CD14-positive monocyte (primary cell): ENCODE data around the gene AK9. TPM values are rescaled to one million over a fixed set of nuclear protein-coding genes. Genes with fewer than 3 reads are reported as not detected.

Source experiments
- DNase-seq, 3 donors: peaks; one replicate each; pipeline ENCODE4 v3.0.0-alpha.2; 2011 to 2022
- H2AFZ ChIP-seq: 2 replicates; pipeline ENCODE4 v1.6.0; 2012; ENCODE audit warnings: mild to moderate bottlenecking, low read depth, low read length, inconsistent platforms; ENCODE audit not compliant: insufficient read depth, poor library complexity, severe bottlenecking
- H3K27ac ChIP-seq, 2 donors: 1 replicate in 1 of 2; 2 replicates in 1 of 2; pipeline ENCODE4 v1.5.1; 2012 to 2013; ENCODE audit warnings: low read length in 2 of 2, control low read depth in 1 of 2, inconsistent platforms in 1 of 2, low read depth in 1 of 2, mild to moderate bottlenecking in 1 of 2
- H3K27me3 ChIP-seq, 2 donors: one replicate each; pipeline versions ENCODE4 v1.6.0 to v1.6.1; 2011 to 2013; ENCODE audit warnings: low read length in 2 of 2; ENCODE audit not compliant: control insufficient read depth in 2 of 2, insufficient read depth in 2 of 2
- H3K36me3 ChIP-seq, 2 donors: replicated peaks in 1 of 2; 1 replicate in 1 of 2; 2 replicates in 1 of 2; pipeline versions ENCODE4 v1.5.1 to v1.6.1; 2012 to 2013; ENCODE audit warnings: low read length in 2 of 2, control low read depth in 1 of 2, inconsistent platforms in 1 of 2, mild to moderate bottlenecking in 1 of 2; ENCODE audit not compliant: insufficient read depth in 2 of 2, control insufficient read depth in 1 of 2
- H3K4me1 ChIP-seq, 2 donors: 1 replicate in 1 of 2; 2 replicates in 1 of 2; pipeline versions ENCODE4 v1.5.1 to v1.6.1; 2012 to 2013; ENCODE audit warnings: low read length in 2 of 2, control low read depth in 1 of 2, inconsistent platforms in 1 of 2, mild to moderate bottlenecking in 1 of 2, moderate library complexity in 1 of 2; ENCODE audit not compliant: insufficient read depth in 2 of 2, control insufficient read depth in 1 of 2
- H3K4me2 ChIP-seq: replicated peaks from 2 replicates; pipeline ENCODE3; 2012; ENCODE audit warnings: low read length, moderate library complexity, mild to moderate bottlenecking; ENCODE audit not compliant: poor library complexity, severe bottlenecking; ENCODE audit errors: extremely low read depth
- H3K4me3 ChIP-seq, 3 experiments: fragments of 200-600 bp in 1 of 3; sonication (generic) in 1 of 3; replicated peaks in 1 of 3; 1 replicate in 2 of 3; 2 replicates in 1 of 3; pipeline ENCODE4 v1.5.1; 2011 to 2013; ENCODE audit warnings: low read length in 3 of 3, mild to moderate bottlenecking in 3 of 3, control low read depth in 2 of 3, low read depth in 2 of 3, inconsistent platforms in 1 of 3, moderate library complexity in 1 of 3
- H3K79me2 ChIP-seq: 2 replicates; pipeline ENCODE4 v1.6.0; 2012; ENCODE audit warnings: mild to moderate bottlenecking, control low read depth, inconsistent platforms, low read length, moderate library complexity; ENCODE audit not compliant: insufficient read depth
- H3K9ac ChIP-seq: 2 replicates; pipeline ENCODE4 v1.6.0; 2017; ENCODE audit warnings: low read length, mild to moderate bottlenecking; ENCODE audit not compliant: insufficient read depth, poor library complexity, severe bottlenecking
- H3K9me3 ChIP-seq, 2 donors: replicated peaks in 1 of 2; 1 replicate in 1 of 2; 2 replicates in 1 of 2; pipeline versions ENCODE4 v1.5.1 to v1.6.1; 2012 to 2013; ENCODE audit warnings: low read length in 2 of 2, control low read depth in 1 of 2; ENCODE audit not compliant: control insufficient read depth in 1 of 2, insufficient read depth in 1 of 2
- H4K20me1 ChIP-seq: 2 replicates; pipeline ENCODE4 v1.6.0; 2012; ENCODE audit warnings: mild to moderate bottlenecking, low read length, control low read depth, moderate library complexity; ENCODE audit not compliant: insufficient read depth
- H3K27ac Mint-ChIP-seq, 7 donors: one replicate each; pipeline ENCODE4 v1.8.0; 2020; ENCODE audit warnings: mild to moderate bottlenecking in 7 of 7, mixed read lengths in 7 of 7, moderate library complexity in 6 of 7, inconsistent platforms in 2 of 7
- H3K27me3 Mint-ChIP-seq, 3 donors: one replicate each; pipeline ENCODE4 v1.8.0; 2021 to 2022; ENCODE audit warnings: low read depth in 3 of 3, mild to moderate bottlenecking in 3 of 3, mixed read lengths in 3 of 3, moderate library complexity in 3 of 3, inconsistent platforms in 1 of 3
- H3K36me3 Mint-ChIP-seq, 2 donors: one replicate each; pipeline ENCODE4 v1.8.0; 2020; ENCODE audit warnings: mixed read lengths in 2 of 2, inconsistent platforms in 1 of 2, mild to moderate bottlenecking in 1 of 2
- H3K4me1 Mint-ChIP-seq: one replicate; pipeline ENCODE4 v1.8.0; 2020; ENCODE audit warnings: mild to moderate bottlenecking, mixed read lengths
- H3K4me3 Mint-ChIP-seq, 2 donors: one replicate each; pipeline ENCODE4 v1.8.0; 2020; ENCODE audit warnings: mild to moderate bottlenecking in 2 of 2, mixed read lengths in 2 of 2, moderate library complexity in 1 of 2
- H3K9me3 Mint-ChIP-seq, 7 donors: one replicate each; pipeline ENCODE4 v1.8.0; 2020 to 2022; ENCODE audit warnings: mixed read lengths in 7 of 7, mild to moderate bottlenecking in 6 of 7, moderate library complexity in 6 of 7, inconsistent platforms in 2 of 7
- WGBS: methylation state at CpG from one replicate; pipeline ENCODE4 v1.1.5; 2013; ENCODE audit warnings: missing lambda C conversion rate; ENCODE audit not compliant: insufficient coverage; 5-methylcytosine and 5-hydroxymethylcytosine counted together
- intact Hi-C, 2 donors: fragments of 100-400 bp; cut with micrococcal nuclease; formaldehyde crosslinking; loops; one replicate each; pipeline versions ENCODE4 v1.15.0 to v1.15.1; 2023
- polyA plus RNA-seq, 3 donors: library from polyadenylated mRNA; depleted of rRNA in 1 of 3; unstranded in 2 of 3; stranded (reverse) in 1 of 3; fragments of 300-500 nt in 2 of 3; fragments of >200 nt in 1 of 3; fragmentation: Illumina TruSeq in 2 of 3; gene quantifications; 1 replicate in 2 of 3; 2 replicates in 1 of 3; pipeline ENCODE4 v1.2.3, GENCODE V29; 2012 to 2021
- TF ChIP-seq, protein P1 (sequence below): fragments of 200-600 bp; IDR thresholded peaks from one replicate; pipeline ENCODE4 v1.8.0; 2022; ENCODE audit warnings: antibody characterized with exemption, mild to moderate bottlenecking

The AK9 gene
- polyA plus RNA-seq, 3 donors, result 2.6 to 3.1 (median 2.8) TPM

DNA sequence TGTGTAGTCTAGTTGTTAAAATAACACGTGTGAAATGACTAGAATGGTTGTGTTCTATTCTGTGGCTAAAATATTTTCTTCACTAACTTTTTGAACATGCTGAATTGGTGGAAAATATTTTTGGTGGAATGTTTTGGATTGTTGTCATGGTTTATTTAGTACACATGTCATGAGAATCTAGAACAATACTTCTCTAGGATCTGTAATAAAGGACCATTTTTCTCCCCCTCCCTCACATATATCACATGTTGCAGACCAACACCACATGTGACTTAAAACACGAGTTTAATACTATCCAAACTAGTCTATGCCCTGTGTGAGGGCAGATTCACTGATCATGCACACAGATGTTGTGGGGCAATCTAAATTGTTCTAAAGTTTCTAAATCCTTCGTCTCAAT, 29.3 kb upstream of the AK9 start:
- H3K4me3 Mint-ChIP-seq, result no peak overlapping the region
- no peak overlapping the region for H3K27ac Mint-ChIP-seq
- peaks cover 0 to 4% (median 3%) of the 10 kb centered on the region in 7 donors for H3K9me3 Mint-ChIP-seq
- Histone ChIP-seq H3K27me3 (no peaks in the 10 kb centered on the region), H3K36me3 (peaks cover 50 to 89% of the 10 kb centered on the region in 2 donors), H3K4me2 (no peak overlapping the region), H4K20me1 (peaks cover 31% of the 10 kb centered on the region), H3K27ac (no peak overlapping the region), H2AFZ (no peak overlapping the region), H3K9ac (no peak overlapping the region), H3K9me3 (no peaks in the 10 kb centered on the region), H3K4me3 (no peak overlapping the region), H3K79me2 (no peaks in the 10 kb centered on the region), H3K4me1 (no peaks in the 10 kb centered on the region)
- H3K36me3 Mint-ChIP-seq, result peaks cover 79 to 88% of the 10 kb centered on the region in 2 donors
- TF ChIP-seq, protein P1, sequence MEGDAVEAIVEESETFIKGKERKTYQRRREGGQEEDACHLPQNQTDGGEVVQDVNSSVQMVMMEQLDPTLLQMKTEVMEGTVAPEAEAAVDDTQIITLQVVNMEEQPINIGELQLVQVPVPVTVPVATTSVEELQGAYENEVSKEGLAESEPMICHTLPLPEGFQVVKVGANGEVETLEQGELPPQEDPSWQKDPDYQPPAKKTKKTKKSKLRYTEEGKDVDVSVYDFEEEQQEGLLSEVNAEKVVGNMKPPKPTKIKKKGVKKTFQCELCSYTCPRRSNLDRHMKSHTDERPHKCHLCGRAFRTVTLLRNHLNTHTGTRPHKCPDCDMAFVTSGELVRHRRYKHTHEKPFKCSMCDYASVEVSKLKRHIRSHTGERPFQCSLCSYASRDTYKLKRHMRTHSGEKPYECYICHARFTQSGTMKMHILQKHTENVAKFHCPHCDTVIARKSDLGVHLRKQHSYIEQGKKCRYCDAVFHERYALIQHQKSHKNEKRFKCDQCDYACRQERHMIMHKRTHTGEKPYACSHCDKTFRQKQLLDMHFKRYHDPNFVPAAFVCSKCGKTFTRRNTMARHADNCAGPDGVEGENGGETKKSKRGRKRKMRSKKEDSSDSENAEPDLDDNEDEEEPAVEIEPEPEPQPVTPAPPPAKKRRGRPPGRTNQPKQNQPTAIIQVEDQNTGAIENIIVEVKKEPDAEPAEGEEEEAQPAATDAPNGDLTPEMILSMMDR, result no peak
- intact Hi-C loops, result no loop called here
- DNase-seq, result no peak
- peaks cover 8% of the 10 kb centered on the region for H3K4me1 Mint-ChIP-seq
- H3K27me3 Mint-ChIP-seq, result peaks cover 0 to 2% (median 1%) of the 10 kb centered on the region in 3 donors
- WGBS, result no CpG with 5 or more reads among the region's 3 CpGs

DNA sequence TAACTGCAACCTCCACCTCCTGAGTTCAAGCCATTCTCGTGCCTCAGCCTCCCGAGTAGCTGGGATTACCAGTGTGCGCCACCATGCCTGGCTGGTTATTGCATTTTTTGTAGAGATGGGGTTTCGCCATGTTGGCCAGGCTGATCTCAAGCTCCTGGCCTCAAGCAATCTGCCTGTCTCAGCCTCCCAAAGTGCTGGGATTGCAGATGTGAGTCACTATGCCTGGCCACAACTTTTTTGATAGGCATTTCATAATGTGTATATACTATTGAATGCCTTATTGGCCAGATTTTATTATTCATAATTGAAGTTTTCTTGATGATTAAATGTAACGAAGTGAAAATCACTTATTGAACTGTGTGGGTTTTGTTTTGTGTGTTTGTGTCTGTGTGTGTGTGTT, 28.0 kb upstream of the AK9 start:
- Histone ChIP-seq H2AFZ (no peak overlapping the region), H3K4me1 (no peaks in the 10 kb centered on the region), H3K4me2 (no peak overlapping the region), H3K36me3 (peaks cover 54 to 86% of the 10 kb centered on the region in 2 donors), H3K27me3 (no peaks in the 10 kb centered on the region), H3K9ac (no peak overlapping the region), H3K79me2 (peaks cover 4% of the 10 kb centered on the region), H3K27ac (no peak overlapping the region), H3K4me3 (no peak overlapping the region), H4K20me1 (peaks cover 39% of the 10 kb centered on the region), H3K9me3 (no peaks in the 10 kb centered on the region)
- Mint-ChIP-seq H3K4me1 (peaks cover 8% of the 10 kb centered on the region), H3K9me3 (no peaks in the 10 kb centered on the region), H3K36me3 (peaks cover 73 to 79% of the 10 kb centered on the region in 2 donors), H3K27ac (peak overlapping the region in 1 of 7 donors; percentile 12), H3K27me3 (peaks cover 0 to 2% (median 0%) of the 10 kb centered on the region in 3 donors), H3K4me3 (no peak overlapping the region)
- WGBS, result 100% methylated on average over 2 of the region's 5 CpGs
- no peak for DNase-seq
- TF ChIP-seq, protein P1, result no peak
- intact Hi-C loops, result no loop called here
